NCI-H748 treated with DMSO at 0.1 percent for 48 hours (cell line): ENCODE results near the gene CTXND1.

Experiments used
- DNase-seq: peaks from one replicate; lab custom pipeline; 2025; lab: John Stamatoyannopoulos, UW

CTXND1 gene

DNA sequence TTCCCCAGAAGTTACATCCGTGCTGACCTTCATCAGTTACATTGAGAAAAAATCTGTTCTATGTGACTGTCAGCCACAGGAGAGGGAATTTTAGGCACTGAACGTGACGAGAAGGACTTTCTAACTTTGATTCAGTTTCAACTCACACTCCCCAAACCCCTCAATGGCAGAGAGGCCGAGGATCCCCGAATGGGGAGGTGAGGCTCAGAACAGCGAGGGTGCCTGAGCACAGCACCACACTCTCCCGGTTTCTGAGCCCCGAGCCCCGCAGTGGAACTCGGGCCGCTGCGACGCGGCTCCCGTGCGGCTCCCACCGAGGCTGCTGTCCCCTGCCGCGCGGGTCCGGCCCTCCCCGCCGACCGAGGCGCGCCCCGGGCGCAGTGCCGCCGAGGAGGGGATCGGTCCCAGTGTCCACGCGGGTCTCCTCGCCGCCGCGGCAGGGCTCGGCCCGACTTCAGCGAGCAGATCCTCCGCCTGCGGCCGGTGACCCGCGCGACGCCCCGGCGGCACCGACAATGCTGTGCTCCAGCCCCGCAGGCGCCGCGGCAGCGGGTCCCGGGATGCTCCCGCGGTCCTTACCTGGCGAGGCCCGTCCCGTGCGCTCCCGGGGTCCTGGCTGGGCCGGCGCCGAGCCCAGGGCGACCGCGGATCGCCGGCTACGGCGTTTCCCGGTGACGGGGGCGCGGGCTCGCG lies 439 bp downstream of the CTXND1 start:
- DNase-seq: no peak

DNA sequence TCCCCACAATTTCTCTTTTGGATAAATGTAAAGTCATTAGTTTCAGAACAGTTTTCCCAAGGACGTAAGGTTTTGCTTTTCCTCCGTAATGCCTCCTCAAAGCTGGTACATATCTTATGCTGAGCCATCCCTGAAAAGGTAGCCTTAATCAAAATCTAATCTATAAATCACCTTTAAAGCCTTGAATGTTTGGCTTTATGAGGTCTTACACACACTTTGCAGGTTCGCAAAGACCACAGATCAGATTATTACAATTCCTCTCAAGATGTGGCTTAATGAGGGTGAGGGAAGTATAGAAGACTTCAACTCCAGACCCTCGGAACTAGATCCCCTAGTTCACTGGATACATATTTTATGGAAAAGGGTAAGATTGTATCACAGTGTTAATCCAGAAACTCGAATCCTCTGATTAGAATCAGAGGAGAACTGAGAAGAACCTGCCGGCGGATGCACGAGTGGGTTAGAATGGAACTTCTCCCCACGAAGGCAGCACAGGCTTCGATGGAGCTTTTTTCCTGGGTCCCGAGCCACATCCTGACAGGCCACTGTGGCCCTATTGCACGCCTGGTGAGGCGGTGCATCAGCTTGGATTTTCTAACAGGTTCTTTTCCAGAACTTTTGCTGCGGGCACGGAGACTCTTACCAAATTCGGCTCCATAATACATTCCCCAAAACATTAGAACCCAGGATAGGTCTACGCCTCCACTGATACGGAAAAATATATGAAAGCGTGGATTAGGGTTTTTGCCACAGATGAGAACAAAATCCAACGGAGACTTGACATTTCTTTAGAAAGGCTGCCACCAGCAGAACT lies 1.2 kb downstream of the CTXND1 start:
- DNase-seq: no peak

GRCh38 chr15:80249973-80250372 lies 2.0 kb downstream of the CTXND1 start:
- no peak for DNase-seq

- no peak for DNase-seq
Observed at GRCh38 chr15:80247320-80247719, 4.7 kb downstream of the CTXND1 start.

DNA sequence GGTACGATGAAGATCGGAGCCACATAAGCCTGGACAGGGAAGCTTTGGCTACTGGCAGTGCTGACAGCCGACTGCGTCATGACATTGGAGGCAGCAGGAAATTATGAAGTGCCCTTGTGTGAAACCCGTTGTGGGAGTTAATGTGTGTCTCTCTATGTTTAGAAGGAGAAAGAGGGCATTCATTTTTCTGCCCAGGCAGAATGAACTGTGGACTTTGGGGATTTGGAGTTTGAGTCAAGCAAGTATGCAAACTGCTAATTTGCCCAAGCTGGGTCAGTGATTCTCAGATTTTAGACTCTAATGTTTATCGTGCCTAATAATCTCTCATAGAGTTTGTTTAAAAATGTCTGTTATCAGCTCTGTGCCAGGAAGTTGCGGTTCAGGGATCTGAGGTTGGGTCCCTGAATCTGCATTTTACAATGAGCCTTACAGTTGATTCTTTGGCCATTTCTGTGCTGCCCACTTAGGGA lies 5.6 kb downstream of the CTXND1 start:
- no peak for DNase-seq

DNA sequence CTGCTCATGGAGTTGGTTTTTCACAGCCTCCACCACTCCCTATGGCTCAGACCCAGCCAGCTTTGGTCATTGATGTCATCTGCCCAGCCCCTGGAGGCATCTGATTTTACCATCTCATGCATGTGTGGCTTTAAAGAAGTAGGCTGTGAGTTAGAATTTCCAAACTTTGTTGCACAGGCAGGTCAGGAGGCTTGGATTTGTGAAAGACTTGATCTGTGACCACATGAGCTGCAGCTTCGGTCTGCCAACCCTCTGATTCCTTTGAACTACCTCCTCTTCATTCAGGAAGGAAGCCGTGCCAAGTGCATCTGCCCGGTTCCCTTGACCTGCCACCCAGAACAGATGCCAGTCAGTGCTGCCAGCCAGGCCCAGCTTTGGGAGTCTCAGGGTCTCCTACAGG lies 9.2 kb downstream of the CTXND1 start:
- DNase-seq: no peak

- no peak for DNase-seq
Observed at GRCh38 chr15:80242132-80242769, 9.8 kb downstream of the CTXND1 start.

DNA sequence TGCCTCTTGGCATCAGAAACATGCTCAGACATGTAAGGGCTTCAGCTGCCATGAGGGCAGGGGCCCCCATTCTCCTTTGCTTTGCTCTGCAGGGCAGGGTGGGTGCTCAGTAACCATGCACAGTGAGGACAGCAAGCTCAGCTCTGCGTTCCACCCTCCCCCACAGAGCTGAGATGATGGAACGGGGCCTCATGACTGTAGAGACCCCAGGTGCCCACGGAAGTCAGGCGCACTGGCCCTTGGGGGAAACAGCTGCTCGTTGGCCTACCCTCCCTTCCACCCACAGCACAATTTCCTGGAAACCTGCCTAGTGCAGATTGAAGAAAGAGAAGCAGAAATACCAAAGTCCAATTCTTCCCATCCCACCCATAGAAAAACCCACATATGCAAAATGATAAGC lies 10.5 kb downstream of the CTXND1 start:
- DNase-seq: no peak

DNA sequence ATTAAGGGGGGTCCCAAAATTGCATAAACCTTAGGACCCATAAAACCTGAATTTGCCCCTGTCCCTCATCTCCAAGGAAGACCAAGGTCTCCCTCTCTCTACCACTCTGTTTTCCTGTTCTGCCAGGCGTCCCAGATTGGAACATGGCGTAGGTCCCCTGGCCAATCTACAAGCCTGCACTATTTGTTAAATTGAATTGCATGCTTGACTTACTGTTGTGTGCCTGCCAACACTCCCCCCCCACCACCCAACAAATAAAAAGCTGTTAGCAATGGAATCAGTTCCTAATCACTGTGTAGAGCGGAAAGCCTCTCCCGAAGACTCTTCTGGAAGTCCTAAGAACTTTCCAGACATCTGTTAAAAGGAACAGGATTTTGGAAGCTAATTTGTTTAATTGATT lies 11.7 kb downstream of the CTXND1 start:
- DNase-seq: no peak

DNA sequence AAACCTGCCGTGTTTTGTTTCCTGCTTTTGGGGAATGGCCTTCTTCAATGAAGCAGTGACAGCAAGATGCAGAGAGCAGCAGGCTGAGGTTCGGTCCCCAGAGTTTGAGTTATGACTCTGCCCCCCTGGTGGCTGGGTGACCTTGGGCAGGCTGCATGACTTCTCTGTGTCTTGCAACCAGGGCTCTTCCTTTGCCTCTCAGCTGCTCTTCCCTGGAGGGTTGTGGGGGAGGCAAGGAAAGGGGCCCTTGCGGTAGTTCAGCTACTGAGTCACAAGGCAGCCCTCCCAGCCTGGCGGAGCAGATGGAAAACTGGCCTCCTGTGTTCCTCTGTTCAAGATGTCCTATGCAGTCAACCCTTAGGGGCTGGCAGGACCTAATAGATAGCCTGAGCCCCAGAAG lies 17.1 kb downstream of the CTXND1 start:
- DNase-seq: no peak

- no peak for DNase-seq
Observed at GRCh38 chr15:80233581-80233980, 18.4 kb downstream of the CTXND1 start.

- DNase-seq: no peak
Observed at GRCh38 chr15:80231371-80231770, 20.6 kb downstream of the CTXND1 start.

- no peak for DNase-seq
Observed at GRCh38 chr15:80228959-80229610, 22.9 kb downstream of the CTXND1 start.

DNA sequence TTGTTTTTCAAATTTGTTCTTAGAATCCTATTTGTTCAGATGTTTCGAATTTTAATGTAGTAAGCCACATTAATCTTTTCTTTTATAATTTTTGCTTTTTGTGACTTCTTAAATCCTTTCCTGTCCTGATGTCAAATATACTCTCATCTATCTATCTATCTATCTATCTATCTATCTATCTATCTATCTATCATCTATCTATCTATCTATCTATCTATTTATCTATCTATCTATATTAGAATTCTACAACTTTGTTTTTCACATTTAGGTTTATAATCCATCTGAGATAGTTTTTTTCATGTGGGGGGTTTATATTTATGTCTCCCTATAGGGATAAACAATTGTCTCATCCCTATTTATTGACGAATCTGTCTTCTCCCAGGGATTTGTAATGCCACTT lies 32.1 kb downstream of the CTXND1 start:
- no peak for DNase-seq

- DNase-seq: no peak
Observed at GRCh38 chr15:80217327-80217900, 34.6 kb downstream of the CTXND1 start.

DNA sequence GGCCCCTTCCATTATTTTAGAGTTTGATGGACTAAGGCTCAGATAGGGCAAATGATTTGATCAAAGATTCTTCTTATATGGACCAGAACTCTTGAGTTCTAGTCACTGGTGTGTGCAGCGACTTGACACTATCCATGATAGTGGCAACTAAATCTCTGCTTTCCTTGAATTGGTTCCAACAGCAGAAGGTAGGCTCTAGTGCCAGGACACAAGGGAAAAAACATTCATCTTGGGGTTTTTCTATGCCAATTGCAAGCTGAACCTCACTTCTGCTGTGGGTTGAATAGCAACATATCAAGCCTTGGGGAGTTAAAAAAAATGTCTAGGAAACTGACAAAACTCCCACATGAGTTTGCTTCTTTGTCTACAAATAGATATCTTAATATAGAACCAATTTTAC lies 35.1 kb downstream of the CTXND1 start:
- DNase-seq: no peak

- DNase-seq: no peak
Observed at GRCh38 chr15:80216141-80216540, 35.9 kb downstream of the CTXND1 start.

DNA sequence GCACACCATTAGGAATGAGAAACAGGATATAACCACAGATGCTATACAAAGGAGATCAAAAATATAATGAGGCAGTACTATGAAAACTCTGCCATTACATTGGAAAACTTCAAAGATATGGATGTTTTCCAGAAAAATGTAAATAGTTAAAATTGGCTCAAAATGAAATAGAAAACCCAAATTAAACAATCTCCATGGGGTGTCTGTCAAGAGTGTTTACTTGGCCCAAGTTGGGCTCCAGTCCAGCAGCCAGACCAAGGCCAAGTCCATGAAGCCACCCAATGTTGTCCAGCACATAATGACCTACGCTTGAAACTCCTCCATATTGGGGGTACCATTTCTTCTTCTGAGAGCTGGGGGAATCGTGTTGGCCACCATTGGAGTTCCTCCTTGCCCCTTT lies 37.1 kb downstream of the CTXND1 start:
- no peak for DNase-seq

DNA sequence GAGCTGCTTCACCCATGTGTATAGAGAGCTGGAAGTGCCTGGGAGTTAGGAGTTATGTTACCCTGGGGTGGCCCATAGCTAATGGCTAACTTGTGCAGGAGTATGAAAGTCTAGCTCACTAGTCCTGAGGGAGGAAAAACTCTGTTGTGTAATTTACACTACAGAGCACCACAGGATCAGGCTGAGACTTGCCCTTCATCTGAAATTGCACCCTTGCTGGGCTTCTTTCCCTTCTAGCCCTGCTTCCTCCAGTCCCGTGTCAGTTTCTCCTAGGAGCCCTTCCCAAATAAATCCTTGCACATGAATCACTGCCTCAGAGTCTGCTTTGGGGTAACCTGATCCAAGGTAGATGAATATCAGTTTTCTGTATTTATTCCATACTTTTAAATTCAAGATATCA lies 40.0 kb downstream of the CTXND1 start:
- no peak for DNase-seq

GRCh38 chr15:80210611-80211573 lies 41.1 kb downstream of the CTXND1 start:
- DNase-seq: no peak
